Loucy (cell line): ENCODE measurements around the gene ZDHHC8.

Experiments used
- H2AFZ ChIP-seq: fragments of 200-600 bp; sonication (generic); 2 replicates; pipeline ENCODE4 v1.6.0; 2016; ENCODE audit warnings: antibody characterized with exemption, mild to moderate bottlenecking, low read length, moderate library complexity
- H3F3A ChIP-seq: fragments of 200-600 bp; 2 replicates; pipeline ENCODE4 v1.6.0; 2016; ENCODE audit warnings: antibody characterized with exemption, low read depth, mild to moderate bottlenecking
- H3K27me3 ChIP-seq: fragments of 200-600 bp; sonication (generic); 2 replicates; pipeline ENCODE4 v1.6.1; 2014; ENCODE audit warnings: low read length, mild to moderate bottlenecking; ENCODE audit not compliant: insufficient read depth, poor library complexity, severe bottlenecking
- H3K36me3 ChIP-seq: fragments of 200-600 bp; sonication (generic); 2 replicates; pipeline ENCODE4 v1.6.1; 2016; ENCODE audit warnings: low read length; ENCODE audit not compliant: insufficient read depth
- H3K4me1 ChIP-seq: fragments of 200-600 bp; sonication (generic); 2 replicates; pipeline ENCODE4 v1.5.1; 2014; ENCODE audit warnings: low read length, mild to moderate bottlenecking; ENCODE audit not compliant: insufficient read depth, poor library complexity, severe bottlenecking
- H3K4me2 ChIP-seq: fragments of 200-600 bp; sonication (generic); 2 replicates; pipeline ENCODE4 v1.6.0; 2014; ENCODE audit warnings: antibody characterized with exemption, low read length, low read depth, mild to moderate bottlenecking; ENCODE audit not compliant: poor library complexity, severe bottlenecking
- H3K4me3 ChIP-seq: fragments of 200-600 bp; sonication (generic); 2 replicates; pipeline ENCODE4 v1.5.1; 2014; ENCODE audit warnings: low read length, mild to moderate bottlenecking, mixed read lengths; ENCODE audit not compliant: poor library complexity, severe bottlenecking
- H3K79me2 ChIP-seq: fragments of 200-600 bp; sonication (generic); 2 replicates; pipeline ENCODE4 v1.6.1; 2014; ENCODE audit warnings: low read length; ENCODE audit not compliant: insufficient read depth
- H3K9ac ChIP-seq: fragments of 200-600 bp; sonication (generic); 2 replicates; pipeline ENCODE4 v1.6.0; 2014; ENCODE audit warnings: mild to moderate bottlenecking, low read depth, low read length, moderate library complexity; ENCODE audit not compliant: poor library complexity, severe bottlenecking
- H3K9me2 ChIP-seq: fragments of 200-600 bp; sonication (generic); replicated peaks from 2 replicates; pipeline ENCODE4 v1.6.1; 2016; ENCODE audit warnings: low read depth, low read length, mixed read lengths
- H3K9me3 ChIP-seq: fragments of 200-600 bp; sonication (generic); 2 replicates; pipeline ENCODE4 v1.6.1; 2014; ENCODE audit warnings: mild to moderate bottlenecking, antibody characterized with exemption, low read length, low read depth; ENCODE audit not compliant: insufficient read depth
- H4K20me1 ChIP-seq: fragments of 200-600 bp; sonication (generic); 2 replicates; pipeline ENCODE4 v1.6.0; 2014; ENCODE audit warnings: antibody characterized with exemption, low read length, mild to moderate bottlenecking; ENCODE audit not compliant: insufficient read depth, poor library complexity, severe bottlenecking
- CTCF ChIP-seq: fragments of 200-600 bp; sonication (generic); conservative IDR thresholded peaks from 2 replicates; pipeline ENCODE4 v1.5.1; 2014; ENCODE audit warnings: mild to moderate bottlenecking, antibody characterized with exemption, low read length
- EZH2phosphoT487 ChIP-seq: fragments of 200-600 bp; IDR thresholded peaks from 2 replicates; pipeline ENCODE4 v1.6.1; 2018; ENCODE audit warnings: antibody characterized with exemption, mild to moderate bottlenecking, moderate library complexity, borderline replicate concordance

The ZDHHC8 gene

GRCh38 chr22:20181884-20182236, 50.3 kb downstream of the ZDHHC8 start:
- Histone ChIP-seq H3K4me1 (no peaks in the 10 kb centered on the region), H3F3A (no peaks in the 10 kb centered on the region), H3K9ac (no peak overlapping the region), H3K9me2 (no peaks in the 10 kb centered on the region), H3K27me3 (no peaks in the 10 kb centered on the region), H3K4me3 (no peak overlapping the region), H3K9me3 (no peaks in the 10 kb centered on the region), H3K79me2 (no peaks in the 10 kb centered on the region), H2AFZ (no peak overlapping the region), H3K36me3 (no peaks in the 10 kb centered on the region), H4K20me1 (no peaks in the 10 kb centered on the region), H3K4me2 (no peak overlapping the region)
- TF ChIP-seq CTCF, result no peak
- TF ChIP-seq EZH2phosphoT487, result no peak

DNA sequence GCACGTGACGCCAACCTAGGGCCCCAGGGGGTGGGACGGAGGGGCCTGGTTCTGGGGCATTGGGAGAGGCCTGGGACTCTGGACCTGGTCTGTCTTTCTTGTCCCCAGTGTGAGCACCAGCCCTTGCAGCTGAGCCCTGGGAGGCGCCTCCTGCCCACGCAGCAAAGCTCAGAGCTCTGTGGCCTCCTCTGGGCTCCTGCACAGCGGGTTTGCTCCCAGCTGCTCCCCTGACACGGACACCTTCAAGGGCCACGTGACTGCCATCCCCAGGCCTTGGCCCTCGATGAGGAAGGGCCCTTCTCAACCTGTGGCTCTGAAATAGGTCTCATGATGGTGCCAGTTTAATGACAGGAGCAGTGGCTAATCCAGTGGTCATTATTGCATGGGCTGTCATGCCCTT, 50.8 kb downstream of the ZDHHC8 start:
- Histone ChIP-seq H3K9me2 (no peaks in the 10 kb centered on the region), H3K4me1 (no peaks in the 10 kb centered on the region), H4K20me1 (no peaks in the 10 kb centered on the region), H3K4me3 (no peak overlapping the region), H3K9ac (no peak overlapping the region), H3K4me2 (no peak overlapping the region), H2AFZ (no peak overlapping the region), H3F3A (no peaks in the 10 kb centered on the region), H3K79me2 (no peaks in the 10 kb centered on the region), H3K36me3 (no peaks in the 10 kb centered on the region), H3K9me3 (no peaks in the 10 kb centered on the region), H3K27me3 (no peaks in the 10 kb centered on the region)
- no peak for TF ChIP-seq CTCF
- no peak for TF ChIP-seq EZH2phosphoT487

DNA sequence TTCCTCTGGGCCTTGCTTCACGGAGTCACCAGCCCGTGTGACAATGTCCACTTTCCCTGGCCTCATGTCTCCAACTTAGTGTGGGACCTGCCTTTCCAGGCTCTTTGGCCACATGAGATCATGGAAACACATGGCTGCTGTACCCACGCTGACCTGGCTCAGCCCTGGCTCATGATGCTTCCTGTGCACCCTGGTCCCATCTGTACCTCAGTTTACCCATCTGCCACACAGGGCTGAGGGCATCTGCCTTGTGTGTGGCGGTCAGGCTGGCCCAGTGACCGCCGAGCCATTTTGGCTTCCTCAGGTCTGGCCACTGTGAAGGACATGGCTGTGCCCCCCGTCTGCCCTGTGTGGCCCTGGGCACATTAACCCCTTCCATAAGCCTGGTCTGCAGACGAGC, 51.5 kb downstream of the ZDHHC8 start:
- H4K20me1 ChIP-seq, result no peaks in the 10 kb centered on the region
- no peak for TF ChIP-seq EZH2phosphoT487
- TF ChIP-seq CTCF, result no peak
- no peaks in the 10 kb centered on the region for H3K9me2 ChIP-seq
- H3K4me3 ChIP-seq, result no peak overlapping the region
- no peaks in the 10 kb centered on the region for H3K27me3 ChIP-seq
- H3F3A ChIP-seq, result no peaks in the 10 kb centered on the region
- no peaks in the 10 kb centered on the region for H3K4me1 ChIP-seq
- no peaks in the 10 kb centered on the region for H3K9me3 ChIP-seq
- no peak overlapping the region for H2AFZ ChIP-seq
- H3K4me2 ChIP-seq, result no peak overlapping the region
- H3K9ac ChIP-seq, result no peak overlapping the region
- H3K79me2 ChIP-seq, result no peaks in the 10 kb centered on the region
- H3K36me3 ChIP-seq, result no peaks in the 10 kb centered on the region
